HT1080 (cell line): ENCODE results near the gene HEXIM1. TPM values are rescaled to one million over a fixed set of nuclear protein-coding genes. Genes with fewer than 3 reads are reported as not detected.
"Not testable (repeated sequence)": the region's sequence is repeated elsewhere in the genome, so short reads cannot be mapped to it uniquely, and the experiment has no call there.

Source experiments
- DNase-seq: peaks from one replicate; pipeline ENCODE4 v3.0.0-alpha.2; 2015; ENCODE audit warnings: low read depth
- total RNA-seq: library from RNA; depleted of rRNA; stranded (reverse); fragments of >200 nt; shearing (Covaris generic); gene quantifications from 2 replicates; pipeline ENCODE4 v1.2.3, GENCODE V29; 2014

Gene HEXIM1
- total RNA-seq, 1 experiment from 2014 or later: 45.7 TPM

- DNase-seq: no peak
Observed at GRCh38 chr17:45112559-45113423, 35.5 kb upstream of the HEXIM1 start.

- DNase-seq: no peak
Observed at GRCh38 chr17:45113424-45113754, 34.9 kb upstream of the HEXIM1 start.

- no peak for DNase-seq
Observed at GRCh38 chr17:45114117-45114932, 34.0 kb upstream of the HEXIM1 start.

- DNase-seq: no peak
Observed at GRCh38 chr17:45115015-45115625, 33.2 kb upstream of the HEXIM1 start.

- DNase-seq: no peak
Observed at GRCh38 chr17:45115871-45116270, 32.4 kb upstream of the HEXIM1 start.

GRCh38 chr17:45116434-45117016, 31.8 kb upstream of the HEXIM1 start:
- no peak for DNase-seq

- DNase-seq: no peak
Observed at GRCh38 chr17:45117334-45117733, 30.9 kb upstream of the HEXIM1 start.

GRCh38 chr17:45117848-45118646, 30.2 kb upstream of the HEXIM1 start:
- no peak for DNase-seq

GRCh38 chr17:45118691-45119090, 29.6 kb upstream of the HEXIM1 start:
- DNase-seq: no peak

GRCh38 chr17:45119964-45120363, 28.3 kb upstream of the HEXIM1 start:
- no peak for DNase-seq

GRCh38 chr17:45120558-45120957, 27.7 kb upstream of the HEXIM1 start:
- DNase-seq: no peak

GRCh38 chr17:45121055-45121454, 27.2 kb upstream of the HEXIM1 start:
- no peak for DNase-seq

GRCh38 chr17:45123076-45123770, 25.1 kb upstream of the HEXIM1 start:
- DNase-seq: no peak

GRCh38 chr17:45123930-45124796, 24.1 kb upstream of the HEXIM1 start:
- DNase-seq: peak; percentile 99

GRCh38 chr17:45124797-45125122, 23.5 kb upstream of the HEXIM1 start:
- not testable (repeated sequence) for DNase-seq

- no peak for DNase-seq
Observed at GRCh38 chr17:45125509-45125908, 22.8 kb upstream of the HEXIM1 start.

- DNase-seq: no peak
Observed at GRCh38 chr17:45127207-45127547, 21.1 kb upstream of the HEXIM1 start.

GRCh38 chr17:45127548-45128300, 20.6 kb upstream of the HEXIM1 start:
- DNase-seq: peak; percentile 48

GRCh38 chr17:45128331-45128730, 19.9 kb upstream of the HEXIM1 start:
- DNase-seq: no peak
